NCI-H2171 (cell line): ENCODE measurements around the gene FOS.
"Not testable (repeated sequence)": the region's sequence is repeated elsewhere in the genome, so short reads cannot be mapped to it uniquely, and the experiment has no call there.

Experiments used
- DNase-seq: peaks from one replicate; lab custom pipeline; 2025; lab: John Stamatoyannopoulos, UW

FOS gene

DNA sequence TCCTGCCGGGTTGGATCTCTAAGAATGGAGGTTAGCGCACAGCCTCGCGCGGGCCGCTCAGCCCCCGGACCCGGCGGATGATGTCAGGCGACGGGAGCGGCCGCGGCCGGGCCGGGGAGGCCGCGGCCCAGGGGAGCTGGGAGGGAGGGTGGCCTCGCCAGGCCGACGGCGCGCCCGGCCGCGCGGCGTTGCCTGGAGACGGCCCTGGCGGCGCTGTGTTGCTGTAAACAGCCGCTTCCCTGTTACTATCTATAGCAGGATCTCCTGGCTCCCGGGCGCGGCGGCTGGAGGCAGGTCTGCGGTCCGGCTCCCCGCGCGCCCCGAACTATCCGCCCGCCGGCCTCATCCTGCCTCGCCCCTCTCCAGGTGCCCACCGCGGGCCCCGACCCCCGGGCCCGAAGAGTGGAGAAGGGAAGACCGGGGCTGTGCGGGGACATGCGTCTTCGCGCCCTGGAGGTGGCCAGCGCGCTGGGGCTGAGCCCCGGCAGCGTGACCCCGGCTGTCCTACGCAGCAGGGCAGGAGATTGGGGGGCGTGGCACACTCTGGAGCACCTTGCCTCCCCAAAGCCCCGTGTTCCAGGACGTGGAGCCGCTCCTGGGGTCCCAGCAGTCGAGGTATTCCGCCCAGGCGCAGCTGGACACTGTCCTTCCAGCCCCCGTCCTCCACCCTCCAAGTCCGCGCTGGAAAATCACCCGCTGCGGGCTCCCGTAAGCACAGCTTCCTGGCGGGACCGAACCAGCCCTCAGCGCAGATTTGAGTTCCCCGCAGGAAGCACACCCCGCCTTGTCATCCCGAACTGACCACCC is 1.4 kb upstream of the FOS start:
- peak; percentile 54 for DNase-seq

DNA sequence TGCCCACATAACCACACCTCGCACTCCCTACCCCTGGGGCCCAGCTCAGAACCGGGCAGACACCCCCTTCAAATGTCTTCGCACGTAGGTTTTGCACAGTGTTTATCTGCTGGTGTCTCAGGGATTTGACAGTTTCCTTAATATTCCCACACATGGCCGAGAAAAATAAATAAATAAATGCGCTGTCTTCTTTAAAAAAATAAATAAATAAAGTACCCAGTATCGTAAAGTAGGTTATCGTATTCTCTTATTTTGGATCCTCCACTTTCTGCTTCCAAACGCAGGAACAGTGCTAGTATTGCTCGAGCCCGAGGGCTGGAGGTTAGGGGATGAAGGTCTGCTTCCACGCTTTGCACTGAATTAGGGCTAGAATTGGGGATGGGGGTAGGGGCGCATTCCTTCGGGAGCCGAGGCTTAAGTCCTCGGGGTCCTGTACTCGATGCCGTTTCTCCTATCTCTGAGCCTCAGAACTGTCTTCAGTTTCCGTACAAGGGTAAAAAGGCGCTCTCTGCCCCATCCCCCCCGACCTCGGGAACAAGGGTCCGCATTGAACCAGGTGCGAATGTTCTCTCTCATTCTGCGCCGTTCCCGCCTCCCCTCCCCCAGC is 710 bp upstream of the FOS start:
- DNase-seq = no peak

GRCh38 chr14:75279153-75279762 is 630 bp downstream of the FOS start:
- DNase-seq = peak; percentile 43

- no peak for DNase-seq
These were observed 1.2 kb downstream of the FOS start for GRCh38 chr14:75279763-75280290.

GRCh38 chr14:75280291-75280830 is 1.7 kb downstream of the FOS start:
- no peak for DNase-seq

GRCh38 chr14:75280831-75281653 is 2.4 kb downstream of the FOS start:
- DNase-seq = no peak

DNA sequence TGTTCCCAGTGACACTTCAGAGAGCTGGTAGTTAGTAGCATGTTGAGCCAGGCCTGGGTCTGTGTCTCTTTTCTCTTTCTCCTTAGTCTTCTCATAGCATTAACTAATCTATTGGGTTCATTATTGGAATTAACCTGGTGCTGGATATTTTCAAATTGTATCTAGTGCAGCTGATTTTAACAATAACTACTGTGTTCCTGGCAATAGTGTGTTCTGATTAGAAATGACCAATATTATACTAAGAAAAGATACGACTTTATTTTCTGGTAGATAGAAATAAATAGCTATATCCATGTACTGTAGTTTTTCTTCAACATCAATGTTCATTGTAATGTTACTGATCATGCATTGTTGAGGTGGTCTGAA is 3.0 kb downstream of the FOS start:
- DNase-seq = no peak

DNA sequence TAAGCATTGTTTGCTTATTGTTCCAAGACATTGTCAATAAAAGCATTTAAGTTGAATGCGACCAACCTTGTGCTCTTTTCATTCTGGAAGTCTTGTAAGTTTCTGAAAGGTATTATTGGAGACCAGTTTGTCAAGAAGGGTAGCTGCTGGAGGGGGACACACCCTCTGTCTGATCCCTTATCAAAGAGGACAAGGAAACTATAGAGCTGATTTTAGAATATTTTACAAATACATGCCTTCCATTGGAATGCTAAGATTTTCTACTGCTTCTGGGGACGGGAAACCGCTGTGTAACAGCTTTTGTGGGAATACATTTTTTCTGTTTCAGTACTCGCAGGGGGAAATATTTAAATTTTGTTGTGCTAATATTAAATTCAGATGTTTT is 3.5 kb downstream of the FOS start:
- DNase-seq = no peak

GRCh38 chr14:75282555-75283161 is 4.0 kb downstream of the FOS start:
- DNase-seq = not testable (repeated sequence)

DNA sequence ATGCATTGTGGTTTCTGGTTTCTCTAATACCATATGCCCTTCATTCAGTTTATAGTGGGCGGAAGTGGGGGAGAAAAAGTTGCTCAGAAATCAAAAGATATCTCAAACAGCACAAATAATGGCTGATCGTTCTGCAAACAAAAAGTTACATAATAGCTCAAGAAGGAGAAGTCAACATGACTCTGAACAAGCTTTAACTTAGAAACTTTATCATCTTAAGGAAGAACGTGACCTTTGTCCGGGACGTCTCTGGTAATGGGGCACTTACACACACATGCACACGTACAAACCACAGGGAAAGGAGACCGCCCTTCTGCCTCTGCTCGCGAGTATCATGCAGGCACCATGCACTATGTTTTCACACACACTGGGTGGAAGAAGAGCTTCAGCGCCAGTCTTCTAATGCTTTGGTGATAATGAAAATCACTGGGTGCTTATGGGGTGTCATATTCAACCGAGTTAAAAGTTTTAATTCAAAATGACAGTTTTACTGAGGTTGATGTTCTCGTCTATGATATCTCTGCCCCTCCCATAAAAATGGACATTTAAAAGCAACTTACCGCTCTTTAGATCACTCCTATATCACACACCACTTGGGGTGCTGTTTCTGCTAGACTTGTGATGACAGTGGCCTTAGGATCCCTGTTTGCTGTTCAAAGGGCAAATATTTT is 4.7 kb downstream of the FOS start:
- no peak for DNase-seq

GRCh38 chr14:75283833-75284563 is 5.4 kb downstream of the FOS start:
- DNase-seq = no peak

DNA sequence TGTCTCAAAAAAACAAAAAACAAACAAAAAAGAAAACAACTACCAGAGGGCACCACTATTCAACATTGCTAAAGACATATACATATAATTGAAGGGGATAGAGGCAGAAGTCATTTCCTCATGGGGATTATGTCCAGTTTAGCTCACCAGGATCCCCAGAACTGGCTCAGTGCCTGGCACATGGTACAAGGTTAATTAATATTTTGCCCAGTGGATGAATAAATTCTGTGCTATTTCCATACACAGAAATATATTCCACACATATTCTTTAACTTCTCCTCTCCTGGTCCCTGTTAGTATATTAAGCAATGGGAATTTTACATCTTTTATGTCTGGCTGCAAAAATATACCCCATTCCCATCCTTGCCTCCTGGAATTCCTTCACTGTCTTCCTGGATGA is 6.7 kb downstream of the FOS start:
- DNase-seq = no peak

GRCh38 chr14:75286313-75286712 is 7.7 kb downstream of the FOS start:
- no peak for DNase-seq

GRCh38 chr14:75289840-75290388 is 11.3 kb downstream of the FOS start:
- DNase-seq = no peak

DNA sequence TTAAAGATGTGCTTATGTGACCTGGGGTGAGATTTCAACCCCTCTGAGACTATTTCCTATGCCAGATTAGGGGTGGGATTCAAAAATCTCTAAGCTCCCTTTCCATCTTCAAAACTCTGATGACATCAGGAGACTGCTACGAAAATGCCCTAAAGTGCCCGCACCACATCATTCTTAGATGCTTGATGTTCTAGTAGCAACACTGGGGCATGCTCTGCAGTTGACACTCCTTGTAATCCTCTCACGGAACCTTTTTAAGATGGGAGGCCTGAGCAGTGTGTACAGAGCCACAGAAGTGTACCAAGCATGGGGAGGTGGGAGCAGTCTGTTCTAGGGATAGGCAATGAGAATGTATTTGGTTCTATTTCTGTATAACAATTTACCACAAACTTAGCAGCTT is 12.2 kb downstream of the FOS start:
- DNase-seq = no peak

DNA sequence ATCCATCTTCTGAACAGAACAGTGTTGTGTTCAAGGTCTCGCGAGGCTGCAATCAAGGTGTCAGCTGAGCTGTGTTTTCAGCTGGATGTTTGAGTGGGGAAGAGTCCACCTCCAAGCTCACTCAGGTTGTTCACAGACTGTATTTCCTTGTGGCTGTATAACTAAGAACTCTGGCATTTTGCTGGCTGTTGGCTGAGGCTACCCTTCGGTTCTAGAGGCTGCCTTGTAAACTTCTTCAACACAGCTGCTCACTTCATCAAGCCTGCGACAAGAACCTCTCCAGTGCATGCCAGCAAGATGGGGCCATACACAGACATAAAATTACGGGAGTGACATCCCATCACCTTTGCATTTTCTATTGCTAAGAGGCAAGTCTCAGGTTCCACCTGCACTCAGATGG is 12.7 kb downstream of the FOS start:
- DNase-seq = no peak

GRCh38 chr14:75292101-75292563 is 13.5 kb downstream of the FOS start:
- DNase-seq = no peak

GRCh38 chr14:75292886-75293285 is 14.3 kb downstream of the FOS start:
- no peak for DNase-seq

DNA sequence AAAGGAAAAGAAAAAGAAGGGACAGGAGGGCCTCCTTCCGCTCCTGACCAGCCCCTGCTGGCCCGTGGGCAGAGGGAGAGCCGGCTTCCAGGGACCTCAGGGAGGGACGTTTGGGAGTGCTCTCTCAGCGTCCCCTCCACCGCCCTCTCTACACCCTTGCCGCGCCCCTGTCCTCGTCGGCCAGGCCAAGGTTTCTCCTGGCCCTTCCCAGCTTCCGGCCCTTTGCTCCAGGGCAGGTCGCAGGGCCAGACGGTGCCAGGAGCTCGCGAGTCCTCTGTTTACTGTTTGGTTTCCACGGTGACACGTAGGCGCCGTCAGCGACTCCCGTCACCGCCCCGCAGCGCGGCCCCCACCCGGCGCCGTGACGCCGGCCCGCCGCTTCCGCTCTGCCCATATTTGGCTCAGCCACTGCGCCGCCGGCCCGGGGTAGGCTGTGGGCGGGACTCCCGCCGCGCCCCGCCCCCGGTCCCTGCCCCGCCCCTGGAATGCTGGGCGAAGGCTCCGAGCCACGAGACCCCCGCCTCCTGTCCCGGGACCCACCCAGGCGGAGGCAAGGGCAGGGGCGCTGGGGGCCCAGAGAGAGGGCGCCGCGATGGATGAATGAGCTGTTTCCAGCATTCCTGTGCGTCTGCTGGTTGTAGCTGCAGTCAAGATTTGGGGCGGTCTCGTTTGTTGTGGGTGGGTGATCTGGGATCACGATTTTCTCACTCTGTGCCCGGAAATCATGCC is 15.5 kb downstream of the FOS start:
- peak; percentile 91 for DNase-seq
